HEK293 (cell line): ENCODE measurements around the gene MAEA.
A peak's percentile ranks its signal among the peaks of the same experiment; 100 is the strongest.

ENCODE experiments used
- CTCF ChIA-PET: fragments of 350-600 bp; formaldehyde crosslinking; extraction: SDS; loops from one replicate; lab custom pipeline; 2021; ENCODE audit warnings: antibody characterized with exemption; lab: Yijun Ruan, JAX
- POLR2A ChIA-PET: fragments of 300-600 bp; formaldehyde crosslinking; extraction: SDS; loops from one replicate; lab custom pipeline; 2020; ENCODE audit warnings: antibody characterized with exemption, inconsistent platforms; lab: Yijun Ruan, JAX
- H3K27ac ChIP-seq: fragments of 200-500 bp; sonication (Bioruptor generic); 2 replicates; pipeline ENCODE4 v1.5.1; 2014; ENCODE audit warnings: low read depth, low read length, control low read depth, inconsistent platforms; ENCODE audit errors: extremely low read depth
- H3K36me3 ChIP-seq, 2 experiments: fragments of 200-500 bp in 1 of 2; sonication (Bioruptor generic) in 1 of 2; 1 replicate in 1 of 2; 2 replicates in 1 of 2; pipeline ENCODE4 v1.5.1; 2014 to 2017; ENCODE audit warnings: inconsistent platforms in 2 of 2, low read length in 2 of 2; ENCODE audit not compliant: control insufficient read depth in 2 of 2, insufficient read depth in 1 of 2
- H3K4me1 ChIP-seq: fragments of 200-500 bp; sonication (Bioruptor generic); 2 replicates; pipeline ENCODE4 v1.5.1; 2014; ENCODE audit warnings: mild to moderate bottlenecking, low read length, inconsistent platforms; ENCODE audit not compliant: control insufficient read depth, insufficient read depth
- H3K4me3 ChIP-seq: 2 replicates; pipeline ENCODE4 v1.5.1; 2011; ENCODE audit warnings: low read depth, mild to moderate bottlenecking, control low read depth, low read length, moderate library complexity
- H3K9me3 ChIP-seq: fragments of 200-500 bp; sonication (Bioruptor generic); 2 replicates; pipeline ENCODE4 v1.5.1; 2014; ENCODE audit warnings: low read depth, low read length, inconsistent platforms; ENCODE audit not compliant: control insufficient read depth, insufficient read depth
- GLI2 ChIP-seq: fragments of 450-650 bp; formaldehyde crosslinking; IDR thresholded peaks from 2 replicates; pipeline ENCODE4; 2017; ENCODE audit warnings: missing biosample characterization, missing genetic modification characterization, low read depth, borderline replicate concordance
- HOXA7 ChIP-seq: sonication (generic); formaldehyde crosslinking; IDR thresholded peaks from 2 replicates; pipeline ENCODE4 v1.8.1; 2022; ENCODE audit warnings: missing genetic modification reagents, borderline replicate concordance
- KLF1 ChIP-seq: fragments of 450-650 bp; formaldehyde crosslinking; IDR thresholded peaks from 2 replicates; pipeline ENCODE4 v1.5.1; 2016; ENCODE audit warnings: missing biosample characterization, missing genetic modification characterization
- OSR2 ChIP-seq: fragments of 450-650 bp; formaldehyde crosslinking; IDR thresholded peaks from 2 replicates; pipeline ENCODE4 v1.5.1; 2016; ENCODE audit warnings: missing biosample characterization, missing genetic modification characterization
- OVOL3 ChIP-seq: fragments of 450-650 bp; formaldehyde crosslinking; IDR thresholded peaks from 2 replicates; pipeline ENCODE4 v1.5.1; 2016; ENCODE audit warnings: missing biosample characterization, missing genetic modification characterization
- TCF7L2 ChIP-seq: IDR thresholded peaks from 2 replicates; pipeline ENCODE4 v1.6.1; 2011; ENCODE audit warnings: low read depth, mild to moderate bottlenecking, inconsistent platforms, low read length, moderate library complexity, borderline replicate concordance
- ZFHX2 ChIP-seq: fragments of 450-650 bp; formaldehyde crosslinking; conservative IDR thresholded peaks from 2 replicates; pipeline ENCODE4 v1.5.1; 2016; ENCODE audit warnings: missing biosample characterization, missing genetic modification characterization
- ZFP37 ChIP-seq: fragments of 450-650 bp; formaldehyde crosslinking; IDR thresholded peaks from 2 replicates; pipeline ENCODE4 v1.5.1; 2016; ENCODE audit warnings: missing biosample characterization, missing genetic modification characterization
- ZNF114 ChIP-seq: fragments of 450-650 bp; formaldehyde crosslinking; IDR thresholded peaks from 2 replicates; pipeline ENCODE4 v1.5.0; 2017; ENCODE audit warnings: missing biosample characterization, missing genetic modification characterization
- ZNF16 ChIP-seq: fragments of 450-650 bp; formaldehyde crosslinking; IDR thresholded peaks from 2 replicates; pipeline ENCODE4 v1.5.1; 2016; ENCODE audit warnings: low read depth, missing biosample characterization, missing genetic modification characterization
- ZNF23 ChIP-seq: fragments of 450-650 bp; formaldehyde crosslinking; IDR thresholded peaks from 2 replicates; pipeline ENCODE4 v1.5.1; 2016; ENCODE audit warnings: missing biosample characterization, missing genetic modification characterization, borderline replicate concordance
- ZNF423 ChIP-seq: fragments of 450-650 bp; formaldehyde crosslinking; IDR thresholded peaks from 2 replicates; pipeline ENCODE4 v1.5.1; 2016; ENCODE audit warnings: missing biosample characterization, missing genetic modification characterization
- ZNF510 ChIP-seq: fragments of 450-650 bp; formaldehyde crosslinking; IDR thresholded peaks from 2 replicates; pipeline ENCODE4 v1.5.1; 2018; ENCODE audit warnings: mild to moderate bottlenecking, missing genetic modification characterization, missing biosample characterization; ENCODE audit not compliant: insufficient replicate concordance
- ZNF529 ChIP-seq: fragments of 450-650 bp; formaldehyde crosslinking; IDR thresholded peaks from 2 replicates; pipeline ENCODE4 v1.5.1; 2017; ENCODE audit warnings: missing genetic modification characterization, missing biosample characterization; ENCODE audit not compliant: insufficient replicate concordance
- ZNF558 ChIP-seq: fragments of 450-650 bp; formaldehyde crosslinking; IDR thresholded peaks from 2 replicates; pipeline ENCODE4 v1.5.1; 2016; ENCODE audit warnings: missing biosample characterization, missing genetic modification characterization
- ZNF623 ChIP-seq: fragments of 450-650 bp; formaldehyde crosslinking; IDR thresholded peaks from 2 replicates; pipeline ENCODE4 v1.5.1; 2016; ENCODE audit warnings: missing biosample characterization, missing genetic modification characterization
- ZNF664 ChIP-seq: fragments of 450-650 bp; formaldehyde crosslinking; IDR thresholded peaks from 2 replicates; pipeline ENCODE4 v1.5.1; 2016; ENCODE audit warnings: missing biosample characterization, missing genetic modification characterization
- ZXDB ChIP-seq: fragments of 450-650 bp; formaldehyde crosslinking; IDR thresholded peaks from 2 replicates; pipeline ENCODE4 v1.5.1; 2016; ENCODE audit warnings: missing biosample characterization, missing genetic modification characterization
- TF ChIP-seq, protein P1 (sequence below): fragments of 450-650 bp; formaldehyde crosslinking; IDR thresholded peaks from 2 replicates; pipeline ENCODE4 v1.5.1; 2017; ENCODE audit warnings: missing biosample characterization, missing genetic modification characterization
- TF ChIP-seq, protein P2 (sequence below): fragments of 450-650 bp; formaldehyde crosslinking; IDR thresholded peaks from 2 replicates; pipeline ENCODE4 v1.5.1; 2016; ENCODE audit warnings: missing biosample characterization, missing genetic modification characterization
- TF ChIP-seq, protein P3 (sequence below): fragments of 450-650 bp; formaldehyde crosslinking; IDR thresholded peaks from 2 replicates; pipeline ENCODE4 v1.5.1; 2016; ENCODE audit warnings: missing biosample characterization, missing genetic modification characterization
- TF ChIP-seq, protein P4 (sequence below): fragments of 450-650 bp; IDR thresholded peaks from 2 replicates; pipeline ENCODE4 v1.5.1; 2018; ENCODE audit warnings: missing biosample characterization, mild to moderate bottlenecking, missing genetic modification characterization

Gene MAEA

DNA sequence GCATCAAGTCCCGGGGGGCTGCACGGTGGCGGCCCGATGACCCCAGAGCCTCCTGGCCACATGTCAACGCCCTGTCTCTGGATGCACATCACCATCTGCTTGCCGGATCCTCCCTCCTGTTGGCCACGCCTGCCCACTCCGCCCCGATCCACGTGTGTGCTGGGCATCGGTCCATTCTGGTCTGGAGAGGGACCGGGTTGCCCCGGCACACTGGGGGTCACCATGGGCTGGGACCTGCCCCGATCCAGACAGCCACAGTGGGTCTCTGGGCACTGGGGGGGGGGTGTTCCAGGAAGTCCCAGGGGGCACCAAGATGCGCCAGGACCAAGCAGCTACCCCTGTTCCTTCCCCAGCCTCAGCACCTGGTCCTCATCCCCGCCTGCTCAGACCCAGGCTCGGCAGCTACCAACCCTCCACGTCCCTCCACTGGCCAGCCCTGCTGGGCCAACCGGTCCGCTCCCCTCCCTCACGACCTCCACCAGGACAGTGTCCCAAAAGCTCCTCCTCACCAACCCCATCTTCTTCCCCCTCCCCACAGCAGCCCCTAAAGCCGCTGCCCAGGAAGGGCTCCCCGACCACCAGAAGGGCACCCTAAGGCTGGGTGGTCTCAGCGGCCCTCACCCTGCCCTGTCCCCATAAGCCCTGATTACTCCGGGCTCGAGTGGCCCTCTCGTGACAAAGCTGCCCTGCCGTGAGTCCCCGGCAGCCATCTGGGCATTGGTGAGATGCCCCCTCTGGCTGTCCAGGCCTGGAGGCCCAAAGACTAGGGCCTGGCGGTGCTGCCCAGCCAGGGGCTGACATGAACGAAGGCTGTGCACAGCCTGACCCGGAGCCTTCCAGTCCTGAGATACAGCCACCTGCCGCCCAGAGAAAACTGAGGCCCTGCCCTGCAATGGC, 45.4 kb upstream of the MAEA start:
- no peak for TF ChIP-seq ZNF529 (tag by site-specific recombination)
- no peak for TF ChIP-seq ZXDB (tag by site-specific recombination)
- TF ChIP-seq KLF1 (tag by site-specific recombination) = peak; percentile 75
- TF ChIP-seq HOXA7 = no peak
- no peak for TF ChIP-seq ZNF510
- TF ChIP-seq, protein P1, sequence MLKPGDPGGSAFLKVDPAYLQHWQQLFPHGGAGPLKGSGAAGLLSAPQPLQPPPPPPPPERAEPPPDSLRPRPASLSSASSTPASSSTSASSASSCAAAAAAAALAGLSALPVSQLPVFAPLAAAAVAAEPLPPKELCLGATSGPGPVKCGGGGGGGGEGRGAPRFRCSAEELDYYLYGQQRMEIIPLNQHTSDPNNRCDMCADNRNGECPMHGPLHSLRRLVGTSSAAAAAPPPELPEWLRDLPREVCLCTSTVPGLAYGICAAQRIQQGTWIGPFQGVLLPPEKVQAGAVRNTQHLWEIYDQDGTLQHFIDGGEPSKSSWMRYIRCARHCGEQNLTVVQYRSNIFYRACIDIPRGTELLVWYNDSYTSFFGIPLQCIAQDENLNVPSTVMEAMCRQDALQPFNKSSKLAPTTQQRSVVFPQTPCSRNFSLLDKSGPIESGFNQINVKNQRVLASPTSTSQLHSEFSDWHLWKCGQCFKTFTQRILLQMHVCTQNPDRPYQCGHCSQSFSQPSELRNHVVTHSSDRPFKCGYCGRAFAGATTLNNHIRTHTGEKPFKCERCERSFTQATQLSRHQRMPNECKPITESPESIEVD = no peak
- TF ChIP-seq ZNF664 = no peak
- peaks cover 0 to 43% of the 10 kb centered on the region in 2 experiments; a peak in 1 of 3 replicates for H3K36me3 ChIP-seq
- no peak overlapping the region for H3K4me3 ChIP-seq
- ChIA-PET POLR2A (interaction anchor here (0.6 to 0.7 kb wide), 2 partner anchors 101 to 385 kb away, joined by 4 to 5 read pairs; no protein-coding TSS in a partner anchor), CTCF (interaction anchor here (0.7 to 1.0 kb wide), 2 partner anchors 77 to 112 kb away, joined by 3 read pairs; no protein-coding TSS in a partner anchor)
- H3K9me3 ChIP-seq = no peaks in the 10 kb centered on the region
- H3K4me1 ChIP-seq = no peaks in the 10 kb centered on the region; the same call in 1 of the 2 replicates
- H3K27ac ChIP-seq = no peak overlapping the region

DNA sequence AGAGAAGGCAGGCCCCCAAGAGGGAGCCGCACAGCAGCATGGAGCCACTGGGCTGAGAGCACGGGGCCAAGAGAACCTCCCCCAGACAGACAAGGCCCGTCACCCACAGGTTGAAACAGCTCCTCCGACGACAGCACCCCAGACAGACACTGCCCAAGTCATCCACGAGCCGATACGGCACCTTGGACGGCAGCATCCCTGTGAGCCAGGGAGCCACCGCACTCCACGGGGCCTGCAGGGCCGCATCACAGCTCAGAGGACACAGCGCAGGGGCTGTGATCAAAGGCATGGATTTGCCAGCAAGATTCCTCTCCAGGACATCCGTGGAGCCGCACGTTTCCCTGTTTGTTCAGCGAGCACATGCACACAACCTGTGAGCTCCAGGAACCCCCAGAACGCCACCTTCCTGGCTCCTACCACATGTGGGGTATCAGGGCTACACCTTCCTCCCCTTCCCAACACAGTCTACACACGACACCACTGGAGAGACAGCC, 44.7 kb upstream of the MAEA start:
- Histone ChIP-seq H3K4me3 (no peak overlapping the region), H3K36me3 (peaks cover 0 to 36% of the 10 kb centered on the region in 2 experiments; a peak in 1 of 3 replicates), H3K4me1 (no peaks in the 10 kb centered on the region; the same call in 1 of the 2 replicates), H3K9me3 (no peaks in the 10 kb centered on the region), H3K27ac (no peak overlapping the region)
- TF ChIP-seq, protein P2, sequence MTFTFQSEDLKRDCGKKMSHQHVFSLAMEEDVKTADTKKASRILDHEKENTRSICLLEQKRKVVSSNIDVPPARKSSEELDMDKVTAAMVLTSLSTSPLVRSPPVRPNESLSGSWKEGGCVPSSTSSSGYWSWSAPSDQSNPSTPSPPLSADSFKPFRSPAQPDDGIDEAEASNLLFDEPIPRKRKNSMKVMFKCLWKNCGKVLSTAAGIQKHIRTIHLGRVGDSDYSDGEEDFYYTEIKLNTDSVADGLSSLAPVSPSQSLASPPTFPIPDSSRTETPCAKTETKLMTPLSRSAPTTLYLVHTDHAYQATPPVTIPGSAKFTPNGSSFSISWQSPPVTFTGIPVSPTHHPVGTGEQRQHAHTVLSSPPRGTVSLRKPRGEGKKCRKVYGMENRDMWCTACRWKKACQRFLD (tag by site-specific recombination) = no peak
- TF ChIP-seq ZFP37 (tag by site-specific recombination) (no peak), ZNF558 (tag by site-specific recombination) (no peak), ZNF16 (tag by site-specific recombination) (no peak), ZNF423 (no peak), GLI2 (no peak), TCF7L2 (no peak), HOXA7 (no peak), OVOL3 (tag by site-specific recombination) (no peak), ZFHX2 (tag by site-specific recombination) (no peak), OSR2 (tag by site-specific recombination) (no peak), ZNF114 (tag by site-specific recombination) (no peak), ZNF23 (no peak), ZNF623 (tag by site-specific recombination) (no peak)
- TF ChIP-seq, protein P3, sequence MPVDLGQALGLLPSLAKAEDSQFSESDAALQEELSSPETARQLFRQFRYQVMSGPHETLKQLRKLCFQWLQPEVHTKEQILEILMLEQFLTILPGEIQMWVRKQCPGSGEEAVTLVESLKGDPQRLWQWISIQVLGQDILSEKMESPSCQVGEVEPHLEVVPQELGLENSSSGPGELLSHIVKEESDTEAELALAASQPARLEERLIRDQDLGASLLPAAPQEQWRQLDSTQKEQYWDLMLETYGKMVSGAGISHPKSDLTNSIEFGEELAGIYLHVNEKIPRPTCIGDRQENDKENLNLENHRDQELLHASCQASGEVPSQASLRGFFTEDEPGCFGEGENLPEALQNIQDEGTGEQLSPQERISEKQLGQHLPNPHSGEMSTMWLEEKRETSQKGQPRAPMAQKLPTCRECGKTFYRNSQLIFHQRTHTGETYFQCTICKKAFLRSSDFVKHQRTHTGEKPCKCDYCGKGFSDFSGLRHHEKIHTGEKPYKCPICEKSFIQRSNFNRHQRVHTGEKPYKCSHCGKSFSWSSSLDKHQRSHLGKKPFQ = no peak
- TF ChIP-seq, protein P4, sequence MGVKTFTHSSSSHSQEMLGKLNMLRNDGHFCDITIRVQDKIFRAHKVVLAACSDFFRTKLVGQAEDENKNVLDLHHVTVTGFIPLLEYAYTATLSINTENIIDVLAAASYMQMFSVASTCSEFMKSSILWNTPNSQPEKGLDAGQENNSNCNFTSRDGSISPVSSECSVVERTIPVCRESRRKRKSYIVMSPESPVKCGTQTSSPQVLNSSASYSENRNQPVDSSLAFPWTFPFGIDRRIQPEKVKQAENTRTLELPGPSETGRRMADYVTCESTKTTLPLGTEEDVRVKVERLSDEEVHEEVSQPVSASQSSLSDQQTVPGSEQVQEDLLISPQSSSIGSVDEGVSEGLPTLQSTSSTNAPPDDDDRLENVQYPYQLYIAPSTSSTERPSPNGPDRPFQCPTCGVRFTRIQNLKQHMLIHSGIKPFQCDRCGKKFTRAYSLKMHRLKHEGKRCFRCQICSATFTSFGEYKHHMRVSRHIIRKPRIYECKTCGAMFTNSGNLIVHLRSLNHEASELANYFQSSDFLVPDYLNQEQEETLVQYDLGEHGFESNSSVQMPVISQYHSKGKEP (tag by site-specific recombination) = no peak
- POLR2A ChIA-PET = no interaction called here
- CTCF ChIA-PET = no interaction called here
